Panc1 (cell line): ENCODE measurements around the gene ARHGEF12.

ENCODE experiments used
- POLR2AphosphoS5 ChIP-seq: IDR thresholded peaks from 2 replicates; pipeline ENCODE4 v1.6.1; 2012; ENCODE audit warnings: mild to moderate bottlenecking, low read depth, low read length, moderate library complexity
- REST ChIP-seq, 2 experiments: IDR thresholded peaks; 2 replicates each; pipeline ENCODE4 v1.6.1; 2011 to 2012; ENCODE audit warnings: low read depth in 2 of 2, control low read depth in 1 of 2, low read length in 1 of 2, mild to moderate bottlenecking in 1 of 2, moderate library complexity in 1 of 2; ENCODE audit not compliant: insufficient read depth in 1 of 2
- SIN3A ChIP-seq: IDR thresholded peaks from 2 replicates; pipeline ENCODE4 v1.6.1; 2012; ENCODE audit warnings: low read depth, mild to moderate bottlenecking, low read length, moderate library complexity, borderline replicate concordance; ENCODE audit not compliant: insufficient read depth
- TCF7L2 ChIP-seq: IDR thresholded peaks from 2 replicates; pipeline ENCODE4 v1.6.1; 2011; ENCODE audit warnings: mild to moderate bottlenecking, low read depth, low read length, inconsistent platforms
- TF ChIP-seq, protein P1 (sequence below): fragments of 450-650 bp; IDR thresholded peaks from 2 replicates; pipeline ENCODE4 v1.5.1; 2017; ENCODE audit warnings: mild to moderate bottlenecking

- TF ChIP-seq, protein P1, sequence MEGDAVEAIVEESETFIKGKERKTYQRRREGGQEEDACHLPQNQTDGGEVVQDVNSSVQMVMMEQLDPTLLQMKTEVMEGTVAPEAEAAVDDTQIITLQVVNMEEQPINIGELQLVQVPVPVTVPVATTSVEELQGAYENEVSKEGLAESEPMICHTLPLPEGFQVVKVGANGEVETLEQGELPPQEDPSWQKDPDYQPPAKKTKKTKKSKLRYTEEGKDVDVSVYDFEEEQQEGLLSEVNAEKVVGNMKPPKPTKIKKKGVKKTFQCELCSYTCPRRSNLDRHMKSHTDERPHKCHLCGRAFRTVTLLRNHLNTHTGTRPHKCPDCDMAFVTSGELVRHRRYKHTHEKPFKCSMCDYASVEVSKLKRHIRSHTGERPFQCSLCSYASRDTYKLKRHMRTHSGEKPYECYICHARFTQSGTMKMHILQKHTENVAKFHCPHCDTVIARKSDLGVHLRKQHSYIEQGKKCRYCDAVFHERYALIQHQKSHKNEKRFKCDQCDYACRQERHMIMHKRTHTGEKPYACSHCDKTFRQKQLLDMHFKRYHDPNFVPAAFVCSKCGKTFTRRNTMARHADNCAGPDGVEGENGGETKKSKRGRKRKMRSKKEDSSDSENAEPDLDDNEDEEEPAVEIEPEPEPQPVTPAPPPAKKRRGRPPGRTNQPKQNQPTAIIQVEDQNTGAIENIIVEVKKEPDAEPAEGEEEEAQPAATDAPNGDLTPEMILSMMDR: no peak
- no peak for TF ChIP-seq POLR2AphosphoS5
- TF ChIP-seq REST (IDR thresholded peaks at IDR 0.05; ENCODE audit: insufficient read depth in 1 of 2, low read depth in 2 of 2, low read length in 1 of 2): no peak
- no peak for TF ChIP-seq SIN3A
- TF ChIP-seq TCF7L2: no peak
These were observed 105.8 kb downstream of the ARHGEF12 start for GRCh38 chr11:120442031-120442430.
